SK-N-SH (cell line): Measurements from ENCODE around the gene GABRA5. TPM values are rescaled to one million over a fixed set of nuclear protein-coding genes. Genes with fewer than 3 reads are reported as not detected.
"Not testable (repeated sequence)": the region's sequence is repeated elsewhere in the genome, so short reads cannot be mapped to it uniquely, and the experiment has no call there.

ENCODE experiments used
- CTCF ChIA-PET: fragments of 300-600, 350-600 bp; formaldehyde crosslinking; extraction: SDS; loops from one replicate; lab custom pipeline; 2021; lab: Yijun Ruan, JAX
- POLR2A ChIA-PET: fragments of 350-600 bp; sonication (Branson Sonifier 250); formaldehyde crosslinking; extraction: SDS; loops from one replicate; lab custom pipeline; 2020; ENCODE audit warnings: antibody characterized with exemption, inconsistent platforms; lab: Yijun Ruan, JAX
- DNase-seq: peaks from one replicate; pipeline ENCODE4 v3.0.0; 2012
- H2AFZ ChIP-seq: fragments of 200-600 bp; sonication (generic); 2 replicates; pipeline ENCODE4 v1.8.1; 2016; ENCODE audit warnings: antibody characterized with exemption, mild to moderate bottlenecking, low read depth
- H3F3A ChIP-seq: fragments of 200-600 bp; sonication (generic); replicated peaks from 2 replicates; pipeline ENCODE3; 2016; ENCODE audit warnings: antibody characterized with exemption, mild to moderate bottlenecking; ENCODE audit not compliant: insufficient read depth
- H3K27ac ChIP-seq, 2 experiments: fragments of 200-500 bp in 1 of 2; fragments of 200-600 bp in 1 of 2; sonication (Bioruptor generic) in 1 of 2; sonication (generic), shearing (Covaris generic) in 1 of 2; 2 replicates each; pipeline versions ENCODE4 v1.5.1 to v1.6.1; 2014 to 2016; ENCODE audit warnings: low read depth in 2 of 2, inconsistent platforms in 1 of 2, low read length in 1 of 2, mild to moderate bottlenecking in 1 of 2, mixed read lengths in 1 of 2
- H3K27me3 ChIP-seq: fragments of 200-600 bp; sonication (generic), shearing (Covaris generic); 2 replicates; pipeline ENCODE4 v1.6.1; 2016; ENCODE audit warnings: mixed run types; ENCODE audit not compliant: insufficient read depth
- H3K36me3 ChIP-seq, 2 experiments: fragments of 200-500 bp in 1 of 2; fragments of 200-600 bp in 1 of 2; sonication (Bioruptor generic) in 1 of 2; sonication (generic) in 1 of 2; replicated peaks in 1 of 2; 2 replicates each; pipeline versions ENCODE3 to v1.5.1; 2014 to 2016; ENCODE audit warnings: low read length in 1 of 2, mild to moderate bottlenecking in 1 of 2; ENCODE audit not compliant: insufficient read depth in 2 of 2, control insufficient read depth in 1 of 2
- H3K4me1 ChIP-seq, 2 experiments: fragments of 200-500 bp in 1 of 2; fragments of 200-600 bp in 1 of 2; sonication (Bioruptor generic) in 1 of 2; sonication (generic), shearing (Covaris generic) in 1 of 2; 2 replicates each; pipeline versions ENCODE4 v1.5.1 to v1.6.1; 2014 to 2016; ENCODE audit warnings: low read depth in 1 of 2, low read length in 1 of 2, mixed run types in 1 of 2; ENCODE audit not compliant: insufficient read depth in 2 of 2, control insufficient read depth in 1 of 2
- H3K4me2 ChIP-seq: fragments of 200-600 bp; sonication (generic), shearing (Covaris generic); 2 replicates; pipeline ENCODE4 v1.6.1; 2017; ENCODE audit warnings: mixed run types
- H3K4me3 ChIP-seq, 2 experiments: fragments of 200-500 bp in 1 of 2; fragments of 200-600 bp in 1 of 2; sonication (Bioruptor generic) in 1 of 2; sonication (generic), shearing (Covaris generic) in 1 of 2; 2 replicates each; pipeline versions ENCODE4 v1.5.1 to v1.8.1; 2014 to 2016; ENCODE audit warnings: low read depth in 2 of 2, inconsistent platforms in 1 of 2, low read length in 1 of 2, mild to moderate bottlenecking in 1 of 2, mixed read lengths in 1 of 2, moderate library complexity in 1 of 2
- H3K79me2 ChIP-seq: fragments of 200-600 bp; sonication (generic); 2 replicates; pipeline ENCODE4 v1.8.1; 2017; ENCODE audit warnings: mild to moderate bottlenecking; ENCODE audit not compliant: insufficient read depth
- H3K9ac ChIP-seq: fragments of 200-600 bp; sonication (generic); 2 replicates; pipeline ENCODE4 v1.6.1; 2017; ENCODE audit warnings: mixed run types
- H3K9me2 ChIP-seq: fragments of 200-600 bp; sonication (generic); 2 replicates; pipeline ENCODE4 v1.6.1; 2017; ENCODE audit warnings: mixed run types
- H3K9me3 ChIP-seq: fragments of 200-600 bp; sonication (generic); 2 replicates; pipeline ENCODE4 v1.6.1; 2017; ENCODE audit warnings: mixed run types, mild to moderate bottlenecking, moderate library complexity
- H4K20me1 ChIP-seq: fragments of 200-600 bp; sonication (generic); 2 replicates; pipeline ENCODE4 v1.6.1; 2017; ENCODE audit warnings: mild to moderate bottlenecking, mixed run types; ENCODE audit not compliant: insufficient read depth
- EZH2phosphoT487 ChIP-seq: fragments of 200-600 bp; sonication (generic); IDR thresholded peaks from 2 replicates; pipeline ENCODE4 v1.6.1; 2017; ENCODE audit warnings: low read depth, mixed run types, mild to moderate bottlenecking, antibody characterized with exemption, moderate library complexity, borderline replicate concordance
- FOXM1 ChIP-seq: IDR thresholded peaks from 2 replicates; pipeline ENCODE4 v1.4.0; 2012; ENCODE audit warnings: low read depth, mild to moderate bottlenecking
- GABPA ChIP-seq: IDR thresholded peaks from 2 replicates; pipeline ENCODE4 v1.4.0; 2012; ENCODE audit warnings: low read depth, mild to moderate bottlenecking
- NFIC ChIP-seq: IDR thresholded peaks from 2 replicates; pipeline ENCODE4 v1.4.0; 2012; ENCODE audit warnings: borderline replicate concordance
- RAD21 ChIP-seq: IDR thresholded peaks from 2 replicates; pipeline ENCODE4 v1.6.1; 2012; ENCODE audit warnings: mild to moderate bottlenecking, low read length
- RCOR1 ChIP-seq: fragments of 150-350 bp; IDR thresholded peaks from 2 replicates; pipeline ENCODE4 v1.6.1; 2017; ENCODE audit warnings: antibody characterized with exemption, low read length
- RFX5 ChIP-seq: IDR thresholded peaks from 2 replicates; pipeline ENCODE4 v1.6.1; 2012; ENCODE audit warnings: mild to moderate bottlenecking, improper control_type of control experiment, low read length
- TAF1 ChIP-seq: IDR thresholded peaks from 2 replicates; pipeline ENCODE4 v1.6.1; 2012; ENCODE audit warnings: low read depth, mild to moderate bottlenecking, low read length, moderate library complexity, borderline replicate concordance
- USF2 ChIP-seq: fragments of 150-350 bp; IDR thresholded peaks from 2 replicates; pipeline ENCODE4 v1.6.1; 2017; ENCODE audit warnings: antibody characterized with exemption, low read length, low read depth, borderline replicate concordance
- YY1 ChIP-seq: IDR thresholded peaks from 2 replicates; pipeline ENCODE4 v1.4.0; 2012; ENCODE audit warnings: low read depth, mild to moderate bottlenecking
- WGBS: methylation state at CpG from one replicate; pipeline ENCODE4 v1.1.6; 2017; ENCODE audit warnings: low lambda C conversion rate; 5-methylcytosine and 5-hydroxymethylcytosine counted together
- polyA plus RNA-seq, 3 experiments: library from polyadenylated mRNA; depleted of rRNA; stranded (reverse); fragments of >200 nt; gene quantifications; 2 replicates each; pipeline ENCODE4 v1.2.3, GENCODE V29; 2012
- TF ChIP-seq, protein P1 (sequence below): IDR thresholded peaks from 2 replicates; pipeline ENCODE4; 2012
- TF ChIP-seq, protein P2 (sequence below): fragments of 200-600 bp; sonication (generic); IDR thresholded peaks from 2 replicates; pipeline ENCODE4 v1.6.1; 2017; ENCODE audit warnings: antibody characterized with exemption, mild to moderate bottlenecking, moderate library complexity
- TF ChIP-seq, protein P3 (sequence below): fragments of 150-350 bp; IDR thresholded peaks from 2 replicates; pipeline ENCODE4 v1.6.1; 2016; ENCODE audit warnings: mild to moderate bottlenecking, low read depth, low read length
- TF ChIP-seq, protein P4 (sequence below): IDR thresholded peaks from 2 replicates; pipeline ENCODE4 v1.4.0; 2012; ENCODE audit warnings: low read depth, borderline replicate concordance

The GABRA5 gene
- polyA plus RNA-seq (2012; rRNA removed), result 0.26 TPM in 1 of 2 replicates, not detected in the other
- polyA plus RNA-seq (2012; cell fraction: cytosol; rRNA removed), result 0.01 TPM in 2 replicates
- 0.04 TPM in 1 of 2 replicates, not detected in the other for polyA plus RNA-seq (2012; cell fraction: nucleus; rRNA removed)

GRCh38 chr15:26866298-26867199 is at the start of gene GABRA5:
Gene GABRA5 (plus strand): TSS chr15:26867062. CDS start chr15:26869249, 2,187 bp downstream.
- whole genome bisulfite sequencing, result 62% methylated on average over 22 of the region's 63 CpGs
- DNase-seq, result peak; percentile 82
- no peak for TF ChIP-seq TAF1
- TF ChIP-seq RAD21, result peak; percentile 55
- H3K27ac ChIP-seq, result no peak within 1 kb of the TSS
- no peak within 1 kb of the TSS for H2AFZ ChIP-seq
- peak within 1 kb of the TSS in 1 of 2 experiments; percentile 14; a peak in 2 of 4 replicates for H3K4me3 ChIP-seq
- H3K9me3 ChIP-seq, result no peaks in the 10 kb centered on the region
- no peaks in the 10 kb centered on the region for H3K79me2 ChIP-seq
- POLR2A ChIA-PET, result no interaction called here
- H3K4me1 ChIP-seq, result no peaks in the 10 kb centered on the region; a peak in 1 of 4 replicates
- H4K20me1 ChIP-seq, result no peaks in the 10 kb centered on the region
- H3K4me2 ChIP-seq, result no peak within 1 kb of the TSS
- H3K9ac ChIP-seq, result no peak within 1 kb of the TSS
- CTCF ChIA-PET, result interaction anchor here (0.5 to 1.4 kb wide), 12 partner anchors 14 to 1358 kb away, joined by 3 to 4 read pairs (median 3); no protein-coding TSS in a partner anchor
- H3F3A ChIP-seq, result no peaks in the 10 kb centered on the region
- no peaks in the 10 kb centered on the region for H3K27me3 ChIP-seq
- H3K36me3 ChIP-seq, result no peaks in the 10 kb centered on the region
- no peaks in the 10 kb centered on the region for H3K9me2 ChIP-seq

GRCh38 chr15:26831191-26831590 is 35.7 kb upstream of the GABRA5 start:
- 89% methylated on average over 3 of the region's 36 CpGs for WGBS
- DNase-seq, H4K20me1 ChIP-seq, H3K79me2 ChIP-seq, H3K4me3 ChIP-seq, H3K4me1 ChIP-seq, H3K36me3 ChIP-seq, H3K9me2 ChIP-seq, H3K27ac ChIP-seq, H3K27me3 ChIP-seq, CTCF ChIA-PET, H3K9me3 ChIP-seq, POLR2A ChIA-PET, H3K4me2 ChIP-seq, H3F3A ChIP-seq, H2AFZ ChIP-seq, H3K9ac ChIP-seq: not testable (repeated sequence)

DNA sequence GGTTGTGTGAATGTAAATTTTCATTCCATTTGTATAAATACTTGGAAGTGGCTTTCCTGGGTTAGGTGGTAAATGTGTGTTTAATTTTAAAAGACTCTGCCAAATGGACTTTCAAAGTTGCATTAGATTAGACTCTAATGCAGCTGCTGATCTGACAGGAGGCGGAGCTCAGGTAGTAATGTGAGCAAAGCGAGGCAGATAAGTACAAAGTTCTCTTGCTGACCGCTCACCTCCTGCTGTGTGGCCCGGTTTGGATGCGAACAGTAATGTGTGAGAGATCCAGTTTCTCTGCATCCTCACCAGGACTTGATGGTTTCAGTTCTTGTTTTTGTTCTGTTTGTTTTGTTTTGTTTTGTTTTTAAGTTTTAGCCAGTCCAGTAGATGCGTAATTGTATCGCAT is 34.9 kb upstream of the GABRA5 start:
- no peak overlapping the region for H3K4me2 ChIP-seq
- 63% methylated on average over 7 of the region's 7 CpGs for WGBS
- H3K79me2 ChIP-seq, result no peaks in the 10 kb centered on the region
- ChIA-PET POLR2A (no interaction called here), CTCF (no interaction called here)
- H3K4me1 ChIP-seq, result no peaks in the 10 kb centered on the region
- no peak overlapping the region for H3K4me3 ChIP-seq
- no peaks in the 10 kb centered on the region for H3K36me3 ChIP-seq
- H3K27ac ChIP-seq, result no peak overlapping the region
- H3K9ac ChIP-seq, result no peak overlapping the region
- H4K20me1 ChIP-seq, result no peaks in the 10 kb centered on the region
- H3K27me3 ChIP-seq, result no peaks in the 10 kb centered on the region
- H3K9me3 ChIP-seq, result peaks cover 6% of the 10 kb centered on the region
- H2AFZ ChIP-seq, result no peak overlapping the region
- no peaks in the 10 kb centered on the region for H3F3A ChIP-seq
- H3K9me2 ChIP-seq, result no peaks in the 10 kb centered on the region
- no peak for DNase-seq
- TF ChIP-seq, protein P1, sequence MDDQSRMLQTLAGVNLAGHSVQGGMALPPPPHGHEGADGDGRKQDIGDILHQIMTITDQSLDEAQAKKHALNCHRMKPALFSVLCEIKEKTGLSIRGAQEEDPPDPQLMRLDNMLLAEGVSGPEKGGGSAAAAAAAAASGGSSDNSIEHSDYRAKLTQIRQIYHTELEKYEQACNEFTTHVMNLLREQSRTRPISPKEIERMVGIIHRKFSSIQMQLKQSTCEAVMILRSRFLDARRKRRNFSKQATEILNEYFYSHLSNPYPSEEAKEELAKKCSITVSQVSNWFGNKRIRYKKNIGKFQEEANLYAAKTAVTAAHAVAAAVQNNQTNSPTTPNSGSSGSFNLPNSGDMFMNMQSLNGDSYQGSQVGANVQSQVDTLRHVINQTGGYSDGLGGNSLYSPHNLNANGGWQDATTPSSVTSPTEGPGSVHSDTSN, result no peak
- TF ChIP-seq, protein P2, sequence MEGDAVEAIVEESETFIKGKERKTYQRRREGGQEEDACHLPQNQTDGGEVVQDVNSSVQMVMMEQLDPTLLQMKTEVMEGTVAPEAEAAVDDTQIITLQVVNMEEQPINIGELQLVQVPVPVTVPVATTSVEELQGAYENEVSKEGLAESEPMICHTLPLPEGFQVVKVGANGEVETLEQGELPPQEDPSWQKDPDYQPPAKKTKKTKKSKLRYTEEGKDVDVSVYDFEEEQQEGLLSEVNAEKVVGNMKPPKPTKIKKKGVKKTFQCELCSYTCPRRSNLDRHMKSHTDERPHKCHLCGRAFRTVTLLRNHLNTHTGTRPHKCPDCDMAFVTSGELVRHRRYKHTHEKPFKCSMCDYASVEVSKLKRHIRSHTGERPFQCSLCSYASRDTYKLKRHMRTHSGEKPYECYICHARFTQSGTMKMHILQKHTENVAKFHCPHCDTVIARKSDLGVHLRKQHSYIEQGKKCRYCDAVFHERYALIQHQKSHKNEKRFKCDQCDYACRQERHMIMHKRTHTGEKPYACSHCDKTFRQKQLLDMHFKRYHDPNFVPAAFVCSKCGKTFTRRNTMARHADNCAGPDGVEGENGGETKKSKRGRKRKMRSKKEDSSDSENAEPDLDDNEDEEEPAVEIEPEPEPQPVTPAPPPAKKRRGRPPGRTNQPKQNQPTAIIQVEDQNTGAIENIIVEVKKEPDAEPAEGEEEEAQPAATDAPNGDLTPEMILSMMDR, result no peak
- TF ChIP-seq, protein P3, sequence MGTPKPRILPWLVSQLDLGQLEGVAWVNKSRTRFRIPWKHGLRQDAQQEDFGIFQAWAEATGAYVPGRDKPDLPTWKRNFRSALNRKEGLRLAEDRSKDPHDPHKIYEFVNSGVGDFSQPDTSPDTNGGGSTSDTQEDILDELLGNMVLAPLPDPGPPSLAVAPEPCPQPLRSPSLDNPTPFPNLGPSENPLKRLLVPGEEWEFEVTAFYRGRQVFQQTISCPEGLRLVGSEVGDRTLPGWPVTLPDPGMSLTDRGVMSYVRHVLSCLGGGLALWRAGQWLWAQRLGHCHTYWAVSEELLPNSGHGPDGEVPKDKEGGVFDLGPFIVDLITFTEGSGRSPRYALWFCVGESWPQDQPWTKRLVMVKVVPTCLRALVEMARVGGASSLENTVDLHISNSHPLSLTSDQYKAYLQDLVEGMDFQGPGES, result no peak
- TF ChIP-seq, protein P4, sequence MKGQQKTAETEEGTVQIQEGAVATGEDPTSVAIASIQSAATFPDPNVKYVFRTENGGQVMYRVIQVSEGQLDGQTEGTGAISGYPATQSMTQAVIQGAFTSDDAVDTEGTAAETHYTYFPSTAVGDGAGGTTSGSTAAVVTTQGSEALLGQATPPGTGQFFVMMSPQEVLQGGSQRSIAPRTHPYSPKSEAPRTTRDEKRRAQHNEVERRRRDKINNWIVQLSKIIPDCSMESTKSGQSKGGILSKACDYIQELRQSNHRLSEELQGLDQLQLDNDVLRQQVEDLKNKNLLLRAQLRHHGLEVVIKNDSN, result no peak
- TF ChIP-seq EZH2phosphoT487 (no peak), RCOR1 (no peak), RFX5 (no peak), RAD21 (no peak), GABPA (no peak), FOXM1 (no peak), NFIC (no peak), USF2 (no peak), YY1 (no peak)
